Measurements from ENCODE around the gene BANK1. TPM values are rescaled to one million over a fixed set of nuclear protein-coding genes. Genes with fewer than 3 reads are reported as not detected.

The BANK1 gene
- total RNA-seq, 1 experiment from 2014 or later: 0.05 TPM

GRCh38 chr4:101954351-101954750 is 163.8 kb downstream of the BANK1 start:
- DNase-seq (ENCODE audit: extremely low read depth, low read depth): no peak

- DNase-seq (ENCODE audit: extremely low read depth, low read depth): no peak
Measured at GRCh38 chr4:101954975-101955678, 164.6 kb downstream of the BANK1 start.

- DNase-seq (ENCODE audit: extremely low read depth, low read depth): no peak
Measured at GRCh38 chr4:101956068-101956825, 165.7 kb downstream of the BANK1 start.

- no peak for DNase-seq (ENCODE audit: extremely low read depth, low read depth)
Measured at GRCh38 chr4:101958547-101958946, 168.0 kb downstream of the BANK1 start.

GRCh38 chr4:101960431-101960830 is 169.9 kb downstream of the BANK1 start:
- no peak for DNase-seq (ENCODE audit: extremely low read depth, low read depth)

GRCh38 chr4:101961144-101961543 is 170.6 kb downstream of the BANK1 start:
- peak; percentile 30 for DNase-seq (ENCODE audit: extremely low read depth, low read depth)

GRCh38 chr4:101967697-101968346 is 177.3 kb downstream of the BANK1 start:
- DNase-seq (ENCODE audit: extremely low read depth, low read depth): peak; percentile 54

- no peak for DNase-seq (ENCODE audit: extremely low read depth, low read depth)
Measured at GRCh38 chr4:101968364-101968763, 177.8 kb downstream of the BANK1 start.

GRCh38 chr4:101969965-101970364 is 179.4 kb downstream of the BANK1 start:
- DNase-seq (ENCODE audit: extremely low read depth, low read depth): no peak

- DNase-seq (ENCODE audit: extremely low read depth, low read depth): no peak
Measured at GRCh38 chr4:101970547-101971155, 180.1 kb downstream of the BANK1 start.

GRCh38 chr4:101972791-101973190 is 182.3 kb downstream of the BANK1 start:
- no peak for DNase-seq (ENCODE audit: extremely low read depth, low read depth)

GRCh38 chr4:101973361-101973760 is 182.8 kb downstream of the BANK1 start:
- DNase-seq (ENCODE audit: extremely low read depth, low read depth): no peak

- DNase-seq (ENCODE audit: extremely low read depth, low read depth): peak; percentile 88
Measured at GRCh38 chr4:101977076-101977475, 186.5 kb downstream of the BANK1 start.

- no peak for DNase-seq (ENCODE audit: extremely low read depth, low read depth)
Measured at GRCh38 chr4:101981756-101982155, 191.2 kb downstream of the BANK1 start.

GRCh38 chr4:101983835-101984234 is 193.3 kb downstream of the BANK1 start:
- no peak for DNase-seq (ENCODE audit: extremely low read depth, low read depth)

- no peak for DNase-seq (ENCODE audit: extremely low read depth, low read depth)
Measured at GRCh38 chr4:101987623-101988243, 197.2 kb downstream of the BANK1 start.

GRCh38 chr4:101989551-101989950 is 199.0 kb downstream of the BANK1 start:
- no peak for DNase-seq (ENCODE audit: extremely low read depth, low read depth)

- no peak for DNase-seq (ENCODE audit: extremely low read depth, low read depth)
Measured at GRCh38 chr4:101992446-101992845, 201.9 kb downstream of the BANK1 start.

- no peak for DNase-seq (ENCODE audit: extremely low read depth, low read depth)
Measured at GRCh38 chr4:101993002-101993841, 202.7 kb downstream of the BANK1 start.
